K562 (cell line): ENCODE data around the gene INSIG1. TPM values are rescaled to one million over a fixed set of nuclear protein-coding genes. Genes with fewer than 3 reads are reported as not detected.

Experiments used
- DNMT1 ChIP-seq: fragments of 450-650 bp; IDR thresholded peaks from 2 replicates; pipeline ENCODE4 v1.6.1; 2016; ENCODE audit warnings: antibody characterized with exemption, mild to moderate bottlenecking
- ESRRA ChIP-seq: fragments of 450-650 bp; IDR thresholded peaks from 2 replicates; pipeline ENCODE4 v1.6.1; 2014; ENCODE audit warnings: low read depth, mild to moderate bottlenecking, moderate library complexity, borderline replicate concordance
- EWSR1 ChIP-seq: fragments of 450-650 bp; IDR thresholded peaks from 2 replicates; pipeline ENCODE4 v1.6.1; 2018; ENCODE audit warnings: borderline replicate concordance, mild to moderate bottlenecking, low read depth, moderate library complexity; ENCODE audit not compliant: partially characterized antibody
- FOXA1 ChIP-seq: fragments of 450-650 bp; IDR thresholded peaks from 2 replicates; pipeline ENCODE4 v1.6.1; 2016; ENCODE audit warnings: mild to moderate bottlenecking, borderline replicate concordance
- FOXJ3 ChIP-seq: sonication (generic); formaldehyde crosslinking; IDR thresholded peaks from 2 replicates; pipeline ENCODE4 v1.4.0; 2020; ENCODE audit warnings: mild to moderate bottlenecking, missing genetic modification reagents
- HMG20A ChIP-seq: fragments of 450-650 bp; formaldehyde crosslinking; conservative IDR thresholded peaks from 2 replicates; pipeline ENCODE4 v1.4.0; 2020; ENCODE audit warnings: mild to moderate bottlenecking, mixed read lengths
- HOXB6 ChIP-seq: fragments of 250-450 bp; sonication (Bioruptor Pico); IDR thresholded peaks from 2 replicates; pipeline ENCODE4 v1.5.1; 2022; ENCODE audit warnings: mild to moderate bottlenecking, borderline replicate concordance
- KLF13 ChIP-seq: fragments of 450-650 bp; IDR thresholded peaks from 2 replicates; pipeline ENCODE4 v1.6.1; 2016; ENCODE audit warnings: missing genetic modification characterization, low read depth, mild to moderate bottlenecking, missing compliant biosample characterization, moderate library complexity, borderline replicate concordance
- KLF6 ChIP-seq: fragments of 250-450 bp; sonication (Bioruptor Pico); IDR thresholded peaks from 2 replicates; pipeline ENCODE4 v1.4.0; 2020; ENCODE audit warnings: mild to moderate bottlenecking, moderate library complexity, borderline replicate concordance
- MAFF ChIP-seq: IDR thresholded peaks from 2 replicates; pipeline ENCODE4 v1.6.1; 2012; ENCODE audit warnings: low read length, improper control_type of control experiment
- MAFG ChIP-seq: fragments of 450-650 bp; conservative IDR thresholded peaks from 2 replicates; pipeline ENCODE4 v1.6.1; 2016; ENCODE audit warnings: missing genetic modification characterization, missing compliant biosample characterization
- MIER1 ChIP-seq: fragments of 450-650 bp; IDR thresholded peaks from 2 replicates; pipeline ENCODE4 v1.6.1; 2016; ENCODE audit warnings: antibody characterized with exemption, mild to moderate bottlenecking, low read depth
- NCOA6 ChIP-seq: fragments of 450-650 bp; IDR thresholded peaks from 2 replicates; pipeline ENCODE4 v1.6.1; 2017; ENCODE audit warnings: mild to moderate bottlenecking
- SIRT6 ChIP-seq: IDR thresholded peaks from one replicate; pipeline ENCODE4 v1.6.1; 2012; ENCODE audit warnings: low read depth, mild to moderate bottlenecking, control low read depth, inconsistent platforms, low read length, moderate library complexity
- VEZF1 ChIP-seq: fragments of 200-800 bp; sonication (Bioruptor generic); IDR thresholded peaks from 2 replicates; pipeline ENCODE4 v1.6.1; 2017; ENCODE audit warnings: missing genetic modification characterization, missing compliant biosample characterization
- ZNF518B ChIP-seq: fragments of 250-450 bp; sonication (Bioruptor Pico); IDR thresholded peaks from 2 replicates; pipeline ENCODE4 v1.5.0; 2021; ENCODE audit warnings: mild to moderate bottlenecking, moderate library complexity
- ZNF583 ChIP-seq: fragments of 250-450 bp; sonication (Bioruptor Pico); IDR thresholded peaks from 2 replicates; pipeline ENCODE4 v1.4.0; 2020
- ZNF644 ChIP-seq: fragments of 200-800 bp; sonication (Bioruptor generic); IDR thresholded peaks from 2 replicates; pipeline ENCODE4 v1.6.1; 2016; ENCODE audit warnings: low read depth, missing genetic modification characterization, missing compliant biosample characterization
- polyA plus RNA-seq, 8 experiments: library from polyadenylated mRNA; depleted of rRNA in 4 of 8; stranded (reverse) in 5 of 8; unstranded in 3 of 8; fragments of >200 nt; fragmentation: Nextera tagmentation in 2 of 8; fragmentation: Illumina TruSeq in 1 of 8; extraction: Ambion mirVana in 2 of 8; extraction: Trizol in 1 of 8; gene quantifications; 2 replicates each; pipeline versions ENCODE4 v1.2.1 to v1.2.3, GENCODE V29; 2011 to 2014; ENCODE audit warnings: inconsistent platforms in 1 of 8, missing spikeins in 1 of 8
- total RNA-seq, 7 experiments: library from RNA; depleted of rRNA in 6 of 7; stranded (reverse); fragments of >200 nt in 6 of 7; fragmentation: Illumina TruSeq in 2 of 7; extraction: Trizol in 2 of 7; gene quantifications; 2 replicates each; pipeline versions ENCODE4 v1.2.1 to v1.2.3, GENCODE V29; 2011 to 2021; ENCODE audit warnings: low replicate concordance in 1 of 7
- TF ChIP-seq, protein P1 (sequence below): fragments of 150-350 bp; IDR thresholded peaks from 2 replicates; pipeline ENCODE4 v1.6.1; 2014; ENCODE audit warnings: low read depth, mild to moderate bottlenecking, low read length, borderline replicate concordance

The INSIG1 gene
- total and polyA plus RNA-seq, 9 of the 15 experiments (the other 6 are each of a cell fraction or from before 2014, with no cell fraction given), result 57.1 to 787 (median 238) TPM

GRCh38 chr7:155324012-155324917, 26.6 kb downstream of the INSIG1 start (continued):
- TF ChIP-seq, protein P1, sequence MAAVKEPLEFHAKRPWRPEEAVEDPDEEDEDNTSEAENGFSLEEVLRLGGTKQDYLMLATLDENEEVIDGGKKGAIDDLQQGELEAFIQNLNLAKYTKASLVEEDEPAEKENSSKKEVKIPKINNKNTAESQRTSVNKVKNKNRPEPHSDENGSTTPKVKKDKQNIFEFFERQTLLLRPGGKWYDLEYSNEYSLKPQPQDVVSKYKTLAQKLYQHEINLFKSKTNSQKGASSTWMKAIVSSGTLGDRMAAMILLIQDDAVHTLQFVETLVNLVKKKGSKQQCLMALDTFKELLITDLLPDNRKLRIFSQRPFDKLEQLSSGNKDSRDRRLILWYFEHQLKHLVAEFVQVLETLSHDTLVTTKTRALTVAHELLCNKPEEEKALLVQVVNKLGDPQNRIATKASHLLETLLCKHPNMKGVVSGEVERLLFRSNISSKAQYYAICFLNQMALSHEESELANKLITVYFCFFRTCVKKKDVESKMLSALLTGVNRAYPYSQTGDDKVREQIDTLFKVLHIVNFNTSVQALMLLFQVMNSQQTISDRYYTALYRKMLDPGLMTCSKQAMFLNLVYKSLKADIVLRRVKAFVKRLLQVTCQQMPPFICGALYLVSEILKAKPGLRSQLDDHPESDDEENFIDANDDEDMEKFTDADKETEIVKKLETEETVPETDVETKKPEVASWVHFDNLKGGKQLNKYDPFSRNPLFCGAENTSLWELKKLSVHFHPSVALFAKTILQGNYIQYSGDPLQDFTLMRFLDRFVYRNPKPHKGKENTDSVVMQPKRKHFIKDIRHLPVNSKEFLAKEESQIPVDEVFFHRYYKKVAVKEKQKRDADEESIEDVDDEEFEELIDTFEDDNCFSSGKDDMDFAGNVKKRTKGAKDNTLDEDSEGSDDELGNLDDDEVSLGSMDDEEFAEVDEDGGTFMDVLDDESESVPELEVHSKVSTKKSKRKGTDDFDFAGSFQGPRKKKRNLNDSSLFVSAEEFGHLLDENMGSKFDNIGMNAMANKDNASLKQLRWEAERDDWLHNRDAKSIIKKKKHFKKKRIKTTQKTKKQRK, result no peak
- no peak for TF ChIP-seq DNMT1
- peak; percentile 24; the same call in 1 of the 2 replicates for TF ChIP-seq HMG20A (CRISPR knock-in tag)
- TF ChIP-seq NCOA6, result no peak
- TF ChIP-seq HOXB6 (CRISPR knock-in tag), result peak; percentile 73; the same call in 1 of the 2 replicates
- no peak for TF ChIP-seq SIRT6
- TF ChIP-seq KLF6 (CRISPR knock-in tag), result peak; percentile 90; the same call in 1 of the 2 replicates
- peak; percentile 85 for TF ChIP-seq VEZF1
- no peak for TF ChIP-seq ZNF518B (CRISPR knock-in tag)
- TF ChIP-seq FOXA1, result peak; percentile 98
- TF ChIP-seq ZNF583 (CRISPR knock-in tag), result peak; percentile 98
- TF ChIP-seq MAFF, result peak; percentile 2; the same call in 1 of the 2 replicates
- TF ChIP-seq KLF13 (tag), result peak; percentile 79; the same call in 1 of the 2 replicates
- peak; percentile 99 for TF ChIP-seq ZNF644 (tag)
- TF ChIP-seq ESRRA, result no peak; the same call in 1 of the 2 replicates
- TF ChIP-seq FOXJ3, result no peak
- TF ChIP-seq MAFG (tag), result peak; percentile 67; the same call in 1 of the 2 replicates
- no peak for TF ChIP-seq MIER1
- TF ChIP-seq EWSR1, result no peak
